Stimulated activated CD4-positive, alpha-beta T cell treated with anti-CD3 and anti-CD28 coated beads, Interleukin-4, amount 100 ng/mL, for 1 hour (primary cell): Measurements from ENCODE around the gene HOXB7.

ENCODE experiments used
- DNase-seq: peaks from one replicate; pipeline ENCODE4 v3.0.0-alpha.2; 2020

Gene HOXB7

GRCh38 chr17:48564188-48565021 is 46.4 kb downstream of the HOXB7 start:
- DNase-seq: no peak

- no peak for DNase-seq
Observed at GRCh38 chr17:48563867-48564187, 47.0 kb downstream of the HOXB7 start.

GRCh38 chr17:48563385-48563838 is 47.4 kb downstream of the HOXB7 start:
- no peak for DNase-seq

GRCh38 chr17:48562934-48563333 is 47.9 kb downstream of the HOXB7 start:
- no peak for DNase-seq

GRCh38 chr17:48561884-48562810 is 48.7 kb downstream of the HOXB7 start:
- DNase-seq: no peak

GRCh38 chr17:48559840-48560817 is 50.7 kb downstream of the HOXB7 start:
- DNase-seq: no peak

- no peak for DNase-seq
Observed at GRCh38 chr17:48559122-48559839, 51.5 kb downstream of the HOXB7 start.

- no peak for DNase-seq
Observed at GRCh38 chr17:48558831-48559121, 52.0 kb downstream of the HOXB7 start.

GRCh38 chr17:48558057-48558830 is 52.6 kb downstream of the HOXB7 start:
- DNase-seq: no peak
